ENCODE measurements around the gene FXYD7.

FXYD7 gene

DNA sequence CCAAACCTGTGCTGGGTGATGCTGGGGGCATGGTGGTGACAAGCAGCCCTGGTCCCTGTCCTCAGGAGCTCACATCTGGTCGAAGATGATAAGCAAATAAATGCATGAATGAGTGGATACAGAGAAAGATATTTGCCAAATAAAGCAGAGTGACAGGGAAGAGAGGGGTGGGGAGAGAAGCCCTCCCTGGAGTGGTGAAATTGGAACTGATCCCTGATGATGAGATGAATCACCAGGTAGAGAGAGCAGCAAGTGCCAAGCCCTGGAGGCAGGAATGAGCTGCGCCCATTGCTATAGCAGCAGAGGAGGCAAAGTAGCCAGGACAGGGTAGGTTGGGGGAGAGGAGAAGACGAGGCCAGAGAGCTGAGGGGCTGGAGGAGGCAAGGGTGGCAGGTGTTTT lies 25.1 kb downstream of the FXYD7 start:
- no peak overlapping the region for H3K4me3 ChIP-seq (ENCODE audit: low read length)

DNA sequence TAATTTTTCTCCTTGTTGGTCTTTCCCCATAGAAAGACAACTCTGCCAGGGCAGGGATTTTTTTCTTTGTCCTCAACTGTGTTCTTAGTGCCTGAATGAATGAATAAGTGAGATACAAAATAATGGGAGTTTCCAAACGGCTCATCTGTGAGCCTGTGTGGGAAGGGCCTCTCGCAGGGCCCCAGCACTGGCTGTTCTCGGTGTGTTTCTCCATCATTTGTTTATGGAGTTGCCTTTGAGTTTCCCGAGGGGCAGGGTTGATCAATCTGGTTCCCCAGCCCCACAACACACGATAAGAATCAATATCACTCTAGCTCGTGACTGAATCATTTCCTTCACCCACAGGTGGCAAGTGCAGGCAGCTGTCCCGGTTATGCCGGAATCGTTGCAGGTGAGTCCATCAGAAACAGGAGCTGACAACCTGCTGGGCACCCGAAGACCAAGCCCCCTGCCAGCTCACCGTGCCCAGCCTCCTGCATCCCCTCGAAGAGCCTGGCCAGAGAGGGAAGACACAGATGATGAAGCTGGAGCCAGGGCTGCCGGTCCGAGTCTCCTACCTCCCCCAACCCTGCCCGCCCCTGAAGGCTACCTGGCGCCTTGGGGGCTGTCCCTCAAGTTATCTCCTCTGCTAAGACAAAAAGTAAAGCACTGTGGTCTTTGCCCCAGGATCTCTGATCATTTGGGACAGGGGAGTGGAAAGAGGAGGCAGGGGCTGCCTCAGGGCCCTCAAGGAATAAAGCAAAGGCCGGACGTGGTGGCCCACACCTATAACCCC lies 26.4 kb downstream of the FXYD7 start:
- no peak for DNase-seq (ENCODE audit: low read depth)
- no peak overlapping the region for H3K4me3 ChIP-seq (ENCODE audit: low read length)
- TF ChIP-seq CTCF (conservative IDR thresholded peaks at IDR 0.05; ENCODE audit: low read length) = no peak

More for the DNA sequence above, 25.1 kb downstream of the FXYD7 start:
- 0 out of 2 replicates have a peak, but pooled peaks have one; percentile 11 for TF ChIP-seq CTCF (conservative IDR thresholded peaks at IDR 0.05; ENCODE audit: low read length)
- no peak for DNase-seq (ENCODE audit: low read depth)

- TF ChIP-seq CTCF (conservative IDR thresholded peaks at IDR 0.05; ENCODE audit: low read length) = no peak
- DNase-seq (ENCODE audit: low read depth) = no peak
- H3K4me3 ChIP-seq (ENCODE audit: low read length) = no peak overlapping the region
These were observed 27.5 kb downstream of the FXYD7 start for GRCh38 chr19:35170359-35171061.

DNA sequence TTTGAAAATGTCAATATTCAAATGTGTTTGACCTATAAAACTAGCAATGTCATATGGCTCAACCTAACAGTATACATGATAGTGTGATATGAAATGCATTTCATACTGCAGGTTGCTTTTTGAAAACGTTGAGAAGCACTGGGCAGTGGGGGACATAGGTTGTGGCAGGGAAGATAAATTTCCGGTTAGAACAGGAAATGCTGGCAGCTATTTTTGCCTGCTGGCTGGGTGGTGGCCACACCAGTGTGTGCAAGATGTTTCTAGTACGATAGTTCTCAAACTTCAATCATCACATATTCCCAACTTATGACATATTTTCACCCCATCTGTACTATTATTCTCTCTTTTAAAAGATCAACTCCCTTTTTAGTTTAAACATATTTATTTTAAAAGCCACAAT lies 28.7 kb downstream of the FXYD7 start:
- TF ChIP-seq CTCF (conservative IDR thresholded peaks at IDR 0.05; ENCODE audit: low read length) = no peak
- DNase-seq (ENCODE audit: low read depth) = no peak
- no peak overlapping the region for H3K4me3 ChIP-seq (ENCODE audit: low read length)

GRCh38 chr19:35174226-35174625 lies 31.2 kb downstream of the FXYD7 start:
- TF ChIP-seq CTCF (conservative IDR thresholded peaks at IDR 0.05; ENCODE audit: low read length) = no peak
- DNase-seq (ENCODE audit: low read depth) = no peak
- H3K4me3 ChIP-seq (ENCODE audit: low read length) = no peak overlapping the region

GRCh38 chr19:35176181-35176570 lies 33.1 kb downstream of the FXYD7 start:
- no peak overlapping the region for H3K4me3 ChIP-seq (ENCODE audit: low read length)
- DNase-seq (ENCODE audit: low read depth) = no peak
- TF ChIP-seq CTCF (conservative IDR thresholded peaks at IDR 0.05; ENCODE audit: low read length) = no peak
